ENCODE results near the gene BICDL1. TPM values are rescaled to one million over a fixed set of nuclear protein-coding genes. Genes with fewer than 3 reads are reported as not detected.

The BICDL1 gene, protein sequence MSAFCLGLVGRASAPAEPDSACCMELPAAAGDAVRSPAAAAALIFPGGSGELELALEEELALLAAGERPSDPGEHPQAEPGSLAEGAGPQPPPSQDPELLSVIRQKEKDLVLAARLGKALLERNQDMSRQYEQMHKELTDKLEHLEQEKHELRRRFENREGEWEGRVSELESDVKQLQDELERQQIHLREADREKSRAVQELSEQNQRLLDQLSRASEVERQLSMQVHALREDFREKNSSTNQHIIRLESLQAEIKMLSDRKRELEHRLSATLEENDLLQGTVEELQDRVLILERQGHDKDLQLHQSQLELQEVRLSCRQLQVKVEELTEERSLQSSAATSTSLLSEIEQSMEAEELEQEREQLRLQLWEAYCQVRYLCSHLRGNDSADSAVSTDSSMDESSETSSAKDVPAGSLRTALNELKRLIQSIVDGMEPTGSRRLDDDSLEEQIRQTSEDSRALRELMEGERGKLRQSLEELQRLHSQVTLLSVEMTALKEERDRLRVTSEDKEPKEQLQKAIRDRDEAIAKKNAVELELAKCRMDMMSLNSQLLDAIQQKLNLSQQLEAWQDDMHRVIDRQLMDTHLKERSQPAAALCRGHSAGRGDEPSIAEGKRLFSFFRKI
- 10 to 100 TPM in 1 of 3 donors, 1 to 10 TPM in 1, under 1 TPM in 1; 0.48 to 23.4 (median 5.6) TPM for total RNA-seq

DNA sequence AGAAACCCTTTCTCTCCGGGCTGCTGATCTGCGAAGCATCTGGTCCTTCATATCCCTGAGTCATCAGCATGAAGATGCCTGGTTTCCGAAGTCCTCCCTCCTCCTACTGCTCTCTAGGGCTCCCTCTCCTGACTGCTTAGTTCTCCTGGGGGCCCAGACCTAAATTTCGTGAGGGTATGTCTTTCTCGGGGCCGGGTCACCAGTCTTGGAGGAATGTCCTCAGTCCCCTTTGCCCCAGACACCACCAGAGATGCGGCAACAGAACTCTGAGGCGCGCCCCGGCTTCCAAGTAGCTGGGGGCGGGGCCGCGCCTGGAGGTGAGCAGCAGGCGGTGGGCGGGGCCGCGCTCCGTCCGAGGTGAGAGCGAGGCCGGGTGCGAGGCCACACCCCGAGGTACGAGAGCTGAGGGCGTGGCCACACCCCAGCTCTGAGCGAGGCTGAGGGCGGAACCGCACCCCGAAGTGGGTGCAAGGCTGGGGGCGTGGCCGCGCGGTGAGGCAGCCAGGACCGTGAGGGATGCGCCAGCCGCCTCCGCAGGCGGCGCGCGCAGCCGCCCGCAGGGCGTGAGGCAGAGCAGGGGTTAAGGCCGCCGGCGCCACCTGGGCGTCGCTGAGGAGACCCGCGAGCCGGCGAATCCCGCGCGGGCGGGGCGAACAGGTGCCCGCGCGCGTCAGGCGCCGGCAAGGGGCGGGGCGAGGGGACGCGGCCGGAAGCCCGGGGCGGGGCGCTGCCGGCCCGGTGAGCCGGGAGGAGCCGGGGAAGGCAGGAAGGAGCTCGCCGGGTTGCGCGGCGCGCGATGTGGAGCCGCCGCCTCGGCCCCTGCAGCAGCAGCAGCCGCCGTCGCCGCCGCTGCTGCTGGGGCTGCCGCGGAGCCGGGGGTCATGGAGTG lies at the start of gene BICDL1:
BICDL1 (plus strand) TSS at position 765 of the 889 bp plus-strand sequence. CDS start 633 bp downstream, outside the sequence.
- peak within 1 kb of the TSS; percentile 73 to 84 for H3K27ac ChIP-seq
- H3K27me3 ChIP-seq = peaks cover 0 to 4% of the 10 kb centered on the region in 2 donors

DNA sequence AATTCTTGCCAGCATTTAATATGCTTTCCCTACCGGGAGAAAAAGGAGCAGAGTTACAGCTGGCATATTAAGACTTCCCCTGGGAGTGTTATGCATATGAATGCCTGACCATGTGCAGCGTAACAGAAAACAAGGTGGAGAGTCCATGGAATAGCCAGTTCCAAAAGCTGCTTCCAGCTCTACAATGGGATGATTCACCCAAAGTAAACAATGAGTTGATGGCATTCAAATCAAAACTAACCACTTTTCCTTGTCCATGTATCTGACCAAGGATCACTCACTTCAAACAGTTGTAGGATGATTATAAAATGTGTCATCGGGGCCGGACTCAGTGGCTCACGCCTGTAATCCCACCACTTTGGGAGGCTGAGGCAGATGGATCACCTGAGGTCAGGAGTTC lies 48.1 kb upstream of the BICDL1 start:
- intact Hi-C loops (cut with DNase I; ENCODE audit: low total_unique reads) = no loop called here
- DNase-seq (ENCODE audit: low spot score in 2 of 2) = no peak
- Histone ChIP-seq H3K36me3 (no peaks in the 10 kb centered on the region), H3K27ac (no peak overlapping the region), H3K27me3 (peaks cover 0 to 7% of the 10 kb centered on the region in 2 donors), H3K9me3 (no peaks in the 10 kb centered on the region), H3K4me1 (no peaks in the 10 kb centered on the region), H3K4me3 (no peak overlapping the region)
- no peak for TF ChIP-seq POLR2A (IDR thresholded peaks at IDR 0.05)

More for the DNA sequence above, at the start of gene BICDL1:
- intact Hi-C loops (cut with DNase I; ENCODE audit: low total_unique reads) = no loop called here
- Histone ChIP-seq H3K9me3 (no peaks in the 10 kb centered on the region), H3K4me3 (peak within 1 kb of the TSS; percentile 36 to 77 (median 60)), H3K4me1 (no peaks in the 10 kb centered on the region), H3K36me3 (no peaks in the 10 kb centered on the region)
- TF ChIP-seq POLR2A (IDR thresholded peaks at IDR 0.05) (no peak), POLR2AphosphoS5 (IDR thresholded peaks at IDR 0.05) (no peak)
- peak; percentile 87 for DNase-seq (ENCODE audit: low spot score in 2 of 2)

DNA sequence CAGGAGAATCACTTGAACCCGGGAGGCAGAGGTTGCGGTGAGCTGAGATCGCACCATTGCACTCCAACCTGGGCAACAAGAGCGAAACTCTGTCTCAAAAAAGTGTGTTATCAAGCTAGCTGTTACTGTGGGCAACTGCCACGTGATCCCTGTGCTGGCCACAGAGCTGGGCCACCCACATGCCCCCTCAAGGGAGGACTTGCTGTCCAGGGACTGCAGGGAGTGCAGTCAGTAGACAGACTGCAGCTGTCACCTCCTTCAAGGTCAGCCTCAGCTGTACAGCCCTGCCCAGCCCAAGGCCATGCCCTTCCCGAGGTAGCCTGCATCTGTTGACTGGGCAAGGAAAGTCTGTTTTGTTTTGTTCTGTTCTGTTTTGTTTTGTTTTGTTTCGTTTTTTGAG lies 46.6 kb upstream of the BICDL1 start:
- intact Hi-C loops (cut with DNase I; ENCODE audit: low total_unique reads) = no loop called here
- H3K27ac ChIP-seq = no peak overlapping the region

DNA sequence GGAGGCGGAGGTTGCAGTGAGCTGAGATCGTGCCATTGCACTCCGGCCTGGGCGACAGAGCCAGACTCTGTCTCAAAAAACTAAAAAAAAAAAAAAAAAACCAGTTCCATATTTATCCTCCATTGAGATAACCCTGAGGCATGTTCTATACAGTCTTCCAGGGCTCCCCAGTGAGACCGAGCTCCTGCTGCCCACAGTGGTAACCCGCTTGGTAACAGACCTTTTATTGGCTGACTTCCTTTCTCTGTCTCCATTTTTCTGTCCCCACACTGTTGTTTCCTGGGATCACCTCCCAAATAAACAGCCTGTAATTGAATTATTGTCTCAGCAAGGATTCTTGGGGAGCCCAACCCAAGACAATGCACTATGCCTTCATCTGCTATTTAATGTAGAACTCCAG lies 42.8 kb upstream of the BICDL1 start:
- Histone ChIP-seq H3K36me3 (no peaks in the 10 kb centered on the region), H3K27me3 (peaks cover 0 to 3% of the 10 kb centered on the region in 2 donors), H3K9me3 (no peaks in the 10 kb centered on the region), H3K4me1 (no peaks in the 10 kb centered on the region), H3K27ac (no peak overlapping the region), H3K4me3 (no peak overlapping the region)
- no peak for DNase-seq (ENCODE audit: low spot score in 2 of 2)
- TF ChIP-seq POLR2A (IDR thresholded peaks at IDR 0.05) (no peak), POLR2AphosphoS5 (IDR thresholded peaks at IDR 0.05) (no peak)
- TF ChIP-seq, protein P1, sequence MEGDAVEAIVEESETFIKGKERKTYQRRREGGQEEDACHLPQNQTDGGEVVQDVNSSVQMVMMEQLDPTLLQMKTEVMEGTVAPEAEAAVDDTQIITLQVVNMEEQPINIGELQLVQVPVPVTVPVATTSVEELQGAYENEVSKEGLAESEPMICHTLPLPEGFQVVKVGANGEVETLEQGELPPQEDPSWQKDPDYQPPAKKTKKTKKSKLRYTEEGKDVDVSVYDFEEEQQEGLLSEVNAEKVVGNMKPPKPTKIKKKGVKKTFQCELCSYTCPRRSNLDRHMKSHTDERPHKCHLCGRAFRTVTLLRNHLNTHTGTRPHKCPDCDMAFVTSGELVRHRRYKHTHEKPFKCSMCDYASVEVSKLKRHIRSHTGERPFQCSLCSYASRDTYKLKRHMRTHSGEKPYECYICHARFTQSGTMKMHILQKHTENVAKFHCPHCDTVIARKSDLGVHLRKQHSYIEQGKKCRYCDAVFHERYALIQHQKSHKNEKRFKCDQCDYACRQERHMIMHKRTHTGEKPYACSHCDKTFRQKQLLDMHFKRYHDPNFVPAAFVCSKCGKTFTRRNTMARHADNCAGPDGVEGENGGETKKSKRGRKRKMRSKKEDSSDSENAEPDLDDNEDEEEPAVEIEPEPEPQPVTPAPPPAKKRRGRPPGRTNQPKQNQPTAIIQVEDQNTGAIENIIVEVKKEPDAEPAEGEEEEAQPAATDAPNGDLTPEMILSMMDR (IDR thresholded peaks at IDR 0.05) = no peak
- intact Hi-C loops (cut with DNase I; ENCODE audit: low total_unique reads) = no loop called here

More for the DNA sequence above, 46.6 kb upstream of the BICDL1 start:
- Histone ChIP-seq H3K27me3 (peaks cover 0 to 7% of the 10 kb centered on the region in 2 donors), H3K36me3 (no peaks in the 10 kb centered on the region), H3K9me3 (no peaks in the 10 kb centered on the region), H3K4me3 (no peak overlapping the region), H3K4me1 (no peaks in the 10 kb centered on the region)
- DNase-seq (ENCODE audit: low spot score in 2 of 2) = no peak
- TF ChIP-seq POLR2A (IDR thresholded peaks at IDR 0.05) (no peak), POLR2AphosphoS5 (IDR thresholded peaks at IDR 0.05) (no peak)
- TF ChIP-seq, protein P1 (IDR thresholded peaks at IDR 0.05) = no peak

DNA sequence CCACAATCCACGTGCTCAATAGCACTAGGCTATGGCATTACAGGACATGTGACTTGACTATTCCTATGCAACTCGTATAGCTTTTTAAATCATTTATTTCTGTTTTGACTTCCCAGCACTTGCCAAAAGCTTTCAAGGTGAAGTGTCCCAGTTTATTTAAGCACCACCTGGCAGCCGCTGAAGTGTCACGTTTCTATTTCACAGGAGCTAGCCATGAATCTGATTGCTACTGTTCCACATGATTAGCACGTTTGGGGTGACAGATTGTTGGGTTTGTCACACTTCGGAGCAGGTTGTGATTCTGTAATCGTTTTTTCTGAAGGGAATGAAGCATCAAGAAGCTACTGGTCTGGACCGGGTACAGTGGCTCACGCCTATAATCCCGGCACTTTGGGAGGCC lies 39.9 kb upstream of the BICDL1 start:
- TF ChIP-seq POLR2AphosphoS5 (IDR thresholded peaks at IDR 0.05) = no peak
- no peak for TF ChIP-seq POLR2A (IDR thresholded peaks at IDR 0.05)
- TF ChIP-seq, protein P1 (IDR thresholded peaks at IDR 0.05) = no peak
- H3K4me3 ChIP-seq = no peak overlapping the region
- H3K27ac ChIP-seq = no peak overlapping the region
- intact Hi-C loops (cut with DNase I; ENCODE audit: low total_unique reads) = no loop called here
- H3K4me1 ChIP-seq = no peaks in the 10 kb centered on the region
- no peaks in the 10 kb centered on the region for H3K27me3 ChIP-seq
- no peaks in the 10 kb centered on the region for H3K36me3 ChIP-seq
- H3K9me3 ChIP-seq = no peaks in the 10 kb centered on the region
- DNase-seq (ENCODE audit: low spot score in 2 of 2) = no peak

All from breast epithelium (tissue), 4 donors.